Skin epidermis (tissue), 12 donors: ENCODE measurements around the gene TICRR.

ENCODE experiments used
- H3K27ac ChIP-seq, 21 experiments: fragments of 200-600 bp; sonication (generic) in 11 of 21; one replicate each; pipeline ENCODE4 v1.5.0; 2020; ENCODE audit warnings: mild to moderate bottlenecking in 3 of 21, inconsistent platforms in 2 of 21, moderate library complexity in 2 of 21
- H3K4me3 ChIP-seq, 7 experiments: fragments of 200-600 bp; sonication (generic) in 2 of 7; one replicate each; pipeline ENCODE4 v1.5.0; 2020; ENCODE audit warnings: inconsistent platforms in 2 of 7, mild to moderate bottlenecking in 2 of 7, moderate library complexity in 1 of 7

TICRR gene

DNA sequence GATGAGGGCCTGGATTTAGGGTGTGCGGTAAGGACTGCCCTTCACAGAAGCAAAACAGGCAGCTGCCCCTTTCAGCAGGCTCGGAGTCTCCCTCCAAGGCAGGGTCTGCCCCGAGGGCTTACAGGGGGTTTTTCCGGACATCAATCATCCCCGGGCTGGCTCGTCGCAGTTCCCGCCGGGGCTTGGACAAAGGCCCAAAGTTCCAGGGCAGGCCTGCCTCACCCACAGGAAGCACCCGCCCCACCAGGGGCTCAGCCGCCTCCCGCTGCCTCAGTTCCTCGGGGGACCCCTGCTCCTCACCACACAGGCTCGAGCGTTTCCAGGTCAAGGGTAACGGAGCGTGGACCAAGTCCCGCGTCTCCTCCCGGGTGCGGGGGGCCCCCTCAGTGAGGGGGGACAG is 53.0 kb downstream of the TICRR start:
- no peak overlapping the region for H3K27ac ChIP-seq
- no peak overlapping the region for H3K4me3 ChIP-seq

DNA sequence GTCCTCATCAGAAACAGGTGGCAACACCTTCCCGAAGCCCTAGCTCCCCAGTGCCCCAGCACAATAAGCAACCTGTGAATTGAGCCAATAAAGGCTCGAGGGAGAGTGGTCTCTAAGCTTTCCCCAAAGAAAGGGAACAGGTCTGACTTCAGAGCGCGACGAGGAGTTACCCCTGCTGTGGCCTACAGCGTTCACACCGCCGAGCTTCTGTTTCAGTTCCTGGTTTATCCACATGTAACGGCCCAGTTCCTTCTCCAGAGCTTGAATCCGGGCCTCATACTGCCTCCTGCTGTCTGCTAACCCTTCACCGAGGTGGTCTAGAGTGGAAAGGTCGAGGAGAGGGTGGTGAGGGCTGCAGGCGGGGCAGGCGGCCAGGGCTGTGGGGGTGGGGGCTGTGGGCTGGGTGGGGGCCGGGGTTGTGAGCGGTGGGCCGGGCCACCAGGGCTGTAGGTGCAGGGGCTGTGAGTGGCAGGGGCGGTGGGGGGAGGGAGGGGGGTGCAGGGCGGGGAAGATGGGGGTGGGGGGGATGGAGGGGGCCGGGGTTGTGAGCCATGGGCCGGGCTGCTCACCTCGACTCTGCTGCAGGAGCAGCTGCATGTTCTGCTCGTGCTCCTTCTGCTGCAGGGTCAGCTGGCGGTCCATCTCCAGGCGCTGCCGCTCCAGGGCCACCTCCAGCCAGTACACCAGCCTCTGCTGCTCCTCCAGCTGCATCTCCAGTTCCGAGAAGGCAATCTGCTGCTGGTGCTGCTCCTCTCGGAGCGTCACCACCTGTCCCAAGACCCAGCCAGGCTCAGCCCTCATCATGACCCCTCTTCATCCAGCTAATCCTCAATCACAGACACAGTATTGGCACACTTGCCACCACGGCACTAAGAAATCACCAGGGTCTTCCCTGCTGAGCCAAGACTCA is 53.8 kb downstream of the TICRR start:
- Histone ChIP-seq H3K27ac (no peak overlapping the region), H3K4me3 (no peak overlapping the region)

DNA sequence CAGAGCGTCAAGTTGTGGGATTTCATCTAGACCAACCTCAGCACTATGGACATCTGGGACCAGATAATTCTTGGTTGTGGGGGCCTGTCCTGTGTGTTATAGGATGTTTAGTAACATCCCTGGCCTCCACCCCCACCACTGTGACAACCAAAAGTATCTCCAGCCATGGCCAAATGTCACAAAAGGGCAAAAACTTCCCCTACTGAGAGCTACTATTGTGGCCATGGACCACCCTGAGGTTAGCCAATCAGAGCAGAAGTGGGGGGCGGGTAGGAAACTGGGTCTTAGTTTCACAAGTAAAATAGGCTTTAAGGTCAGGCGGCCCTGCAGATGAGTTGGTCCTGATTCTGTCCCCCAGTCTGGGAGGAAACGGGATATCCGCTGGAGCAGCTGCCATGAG is 54.6 kb downstream of the TICRR start:
- Histone ChIP-seq H3K4me3 (no peak overlapping the region), H3K27ac (no peak overlapping the region)

DNA sequence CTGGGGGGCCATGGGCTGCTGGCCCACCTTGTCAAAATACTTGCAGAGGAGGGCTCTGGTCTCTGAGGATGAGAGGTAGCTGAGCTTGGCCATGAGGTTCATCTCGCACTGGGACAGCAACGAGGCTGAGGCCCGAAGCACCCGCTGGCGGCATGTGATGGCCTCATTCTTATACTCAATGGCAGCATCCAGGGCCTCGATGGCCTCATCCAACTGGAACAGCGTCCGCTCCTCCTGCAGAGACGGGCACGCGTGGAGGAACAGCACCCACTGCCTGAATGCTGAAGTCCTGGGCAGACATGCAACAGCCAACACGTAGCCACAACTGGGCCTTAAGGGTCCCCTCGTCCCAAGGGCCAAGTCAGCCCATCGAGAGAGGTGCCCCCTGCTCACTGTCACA is 55.0 kb downstream of the TICRR start:
- H3K27ac ChIP-seq = no peak overlapping the region
- no peak overlapping the region for H3K4me3 ChIP-seq

DNA sequence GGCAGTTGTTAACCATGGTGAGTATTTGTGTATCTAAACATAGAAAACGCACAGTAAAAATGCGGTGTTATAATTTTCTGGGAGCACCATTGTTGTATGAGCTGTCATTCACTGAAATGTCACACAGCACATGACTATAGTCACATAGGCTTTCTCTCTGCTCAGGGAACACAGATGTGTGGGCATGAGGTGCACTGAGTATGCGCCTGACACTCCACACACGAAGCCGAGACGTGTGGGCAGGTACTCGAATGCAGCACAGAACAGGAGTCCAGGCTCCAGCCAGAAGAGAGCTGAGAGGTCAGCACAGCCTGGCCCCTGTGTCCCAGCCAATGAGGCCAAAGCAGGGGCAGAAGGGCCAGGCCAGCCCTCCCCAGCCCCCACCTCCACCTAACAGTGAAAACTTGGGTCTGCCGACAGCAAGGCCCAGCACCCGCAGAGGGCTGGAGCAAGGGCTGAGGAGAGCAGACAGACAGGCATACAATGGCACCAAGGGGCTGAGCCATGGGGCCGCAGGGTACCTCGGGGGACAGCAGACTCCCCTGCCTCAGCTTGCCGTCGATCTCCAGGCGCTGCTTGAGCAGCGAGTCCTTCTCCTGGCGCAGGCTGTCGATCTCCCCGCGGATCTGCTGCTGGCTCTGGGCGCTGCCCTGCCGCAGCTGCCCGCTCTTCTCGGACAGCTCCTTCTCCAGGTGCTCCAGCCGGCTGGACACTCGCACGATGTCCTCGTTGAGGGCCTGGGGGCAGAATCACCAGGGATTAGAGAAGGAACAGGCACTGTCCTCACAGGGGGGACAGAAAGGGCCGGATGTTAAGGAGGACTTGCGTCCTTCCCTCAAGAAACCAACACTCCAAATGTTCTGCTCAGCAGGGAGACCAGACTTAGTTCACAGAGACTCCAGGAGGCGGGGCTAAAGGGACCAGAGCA is 56.0 kb downstream of the TICRR start:
- Histone ChIP-seq H3K4me3 (no peak overlapping the region), H3K27ac (no peak overlapping the region)

DNA sequence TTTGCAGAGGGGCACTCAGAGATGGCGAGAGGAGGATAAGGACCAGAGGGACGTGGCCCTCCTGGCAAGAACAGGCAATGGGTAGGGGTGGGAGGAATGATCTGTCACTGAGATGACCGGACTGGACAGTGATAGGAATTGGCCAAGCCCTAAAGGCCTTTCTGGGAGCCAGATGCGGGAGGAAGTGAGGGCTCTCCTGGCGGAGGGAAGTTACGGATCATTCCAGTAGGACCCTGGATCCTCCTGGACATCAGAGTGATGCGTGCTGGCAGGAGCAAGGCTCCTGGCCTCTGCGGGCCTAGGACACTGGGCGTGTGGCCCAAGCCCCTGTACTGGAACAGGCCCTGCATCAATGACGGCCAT is 56.6 kb downstream of the TICRR start:
- no peak overlapping the region for H3K27ac ChIP-seq
- H3K4me3 ChIP-seq = no peak overlapping the region

DNA sequence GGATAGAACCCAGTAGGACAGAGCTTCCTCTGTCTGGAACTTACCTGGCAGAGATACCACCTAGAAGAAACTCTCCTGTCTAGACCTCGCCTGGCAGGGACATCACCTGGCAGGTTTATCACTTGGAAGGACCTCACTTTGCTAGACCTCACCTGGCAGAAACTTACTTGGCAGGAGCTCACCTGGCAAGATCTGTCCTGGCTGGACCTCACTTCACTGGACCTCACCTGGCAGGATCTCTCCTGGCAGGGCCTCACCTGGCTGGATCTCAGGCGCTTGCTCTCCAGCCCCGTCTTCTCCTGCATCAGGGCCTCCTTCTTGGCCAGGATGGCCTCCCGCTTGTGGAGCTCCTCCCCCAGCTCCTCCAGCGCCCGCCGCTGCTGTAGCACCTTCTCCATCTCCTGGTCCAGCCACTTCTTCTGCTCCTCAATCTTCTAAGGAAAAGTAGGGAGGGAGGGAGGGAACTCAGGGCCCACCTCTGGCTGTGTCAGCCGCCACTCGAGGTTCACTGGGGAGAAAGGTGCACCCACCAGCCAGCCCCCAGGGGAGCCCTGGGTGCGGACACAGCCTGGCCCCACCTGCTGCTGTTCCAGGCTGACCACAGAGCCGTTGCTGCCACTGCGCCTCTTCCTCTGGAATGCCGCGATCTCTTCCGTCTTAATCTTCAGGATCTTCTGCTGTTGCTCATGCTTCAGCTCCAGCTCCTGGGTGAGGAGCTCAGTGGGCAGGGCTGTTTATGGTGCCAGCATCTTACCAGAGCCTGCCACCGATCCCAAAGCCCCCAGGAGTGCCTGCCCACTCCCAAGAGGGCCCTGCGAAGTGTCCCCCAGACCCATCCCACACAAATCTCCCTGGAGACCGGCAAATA is 57.5 kb downstream of the TICRR start:
- Histone ChIP-seq H3K27ac (no peak overlapping the region), H3K4me3 (no peak overlapping the region)

GRCh38 chr15:89633585-89633984 is 58.3 kb downstream of the TICRR start:
- H3K4me3 ChIP-seq = no peak overlapping the region
- H3K27ac ChIP-seq = no peak overlapping the region

DNA sequence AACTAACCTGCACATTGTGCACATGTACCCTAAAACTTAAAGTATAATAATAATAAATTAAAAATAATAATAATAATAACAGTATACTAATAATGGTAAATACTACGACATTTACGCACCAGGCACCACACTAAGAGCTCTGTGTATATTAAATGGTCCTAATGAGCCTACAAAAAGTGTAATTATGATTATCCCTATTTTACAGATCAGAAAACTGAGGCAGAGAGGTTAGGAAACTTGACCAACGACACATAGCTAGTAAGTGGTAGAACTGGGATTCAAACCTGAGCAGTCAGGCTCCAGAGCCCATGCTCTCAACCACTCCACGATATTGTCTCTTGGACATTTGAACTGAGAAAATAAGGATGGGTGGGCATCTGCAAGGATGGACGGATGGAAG is 65.0 kb downstream of the TICRR start:
- Histone ChIP-seq H3K4me3 (no peak overlapping the region), H3K27ac (no peak overlapping the region)

DNA sequence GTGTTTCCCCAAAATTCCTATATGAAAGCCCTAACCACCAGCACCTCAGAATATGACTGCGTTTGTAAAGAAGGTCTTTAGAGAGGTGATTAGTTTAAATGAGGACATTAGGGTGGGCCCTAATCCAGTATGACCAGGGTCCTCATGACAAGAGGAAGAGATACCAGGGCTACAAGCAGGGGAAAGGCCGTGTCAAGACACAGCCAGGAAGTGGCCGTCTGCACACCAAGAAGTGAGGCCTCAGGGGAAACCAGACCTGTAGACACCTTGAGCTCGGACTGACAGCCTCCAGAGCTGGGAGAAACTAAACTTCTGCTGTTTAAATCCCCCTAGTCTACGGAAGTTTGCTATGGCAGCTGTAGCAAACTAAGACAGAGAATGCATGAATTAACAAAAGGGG is 65.8 kb downstream of the TICRR start:
- H3K4me3 ChIP-seq = no peak overlapping the region
- H3K27ac ChIP-seq = no peak overlapping the region

DNA sequence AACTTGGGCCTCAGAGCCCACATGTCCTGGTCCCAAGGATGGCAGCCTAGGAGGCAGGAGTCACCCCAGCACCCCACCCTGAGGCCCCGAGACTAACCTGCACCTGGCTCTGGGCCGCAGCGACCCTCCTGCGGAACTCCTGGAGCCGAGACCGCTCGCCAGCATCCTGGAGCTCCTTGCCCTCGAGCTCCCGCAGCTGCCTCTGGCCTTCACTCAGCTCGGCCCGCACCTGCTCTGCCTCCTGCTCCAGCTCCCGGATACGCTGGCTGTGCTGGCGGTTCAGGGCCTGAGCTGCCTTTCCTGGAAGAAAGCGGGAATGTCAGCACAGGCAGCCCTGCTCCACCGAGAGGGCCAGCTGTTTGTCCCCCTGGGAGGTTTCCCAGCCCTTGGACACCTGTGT is 66.8 kb downstream of the TICRR start:
- Histone ChIP-seq H3K4me3 (no peak overlapping the region), H3K27ac (no peak overlapping the region)

DNA sequence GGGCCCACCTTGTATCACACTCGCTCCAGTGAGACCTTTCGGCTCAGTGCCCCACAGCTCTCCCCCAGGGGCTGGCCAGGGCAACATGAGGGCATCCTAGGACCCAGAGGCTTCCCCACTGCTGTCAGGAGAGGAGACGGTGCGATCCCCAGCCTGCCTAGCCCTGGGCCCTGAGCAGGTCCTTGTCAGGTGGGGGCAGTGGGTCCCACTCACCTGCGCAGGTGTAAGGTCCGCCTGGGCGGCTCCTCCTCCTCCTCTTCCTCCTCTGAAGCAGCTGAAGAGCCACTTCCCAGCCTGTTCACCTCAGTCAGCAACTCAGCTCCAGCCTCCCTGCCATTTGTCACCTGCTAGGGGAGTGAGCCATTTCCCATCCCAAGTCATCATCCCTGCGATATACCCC is 70.4 kb downstream of the TICRR start:
- Histone ChIP-seq H3K27ac (no peak overlapping the region), H3K4me3 (no peak overlapping the region)

DNA sequence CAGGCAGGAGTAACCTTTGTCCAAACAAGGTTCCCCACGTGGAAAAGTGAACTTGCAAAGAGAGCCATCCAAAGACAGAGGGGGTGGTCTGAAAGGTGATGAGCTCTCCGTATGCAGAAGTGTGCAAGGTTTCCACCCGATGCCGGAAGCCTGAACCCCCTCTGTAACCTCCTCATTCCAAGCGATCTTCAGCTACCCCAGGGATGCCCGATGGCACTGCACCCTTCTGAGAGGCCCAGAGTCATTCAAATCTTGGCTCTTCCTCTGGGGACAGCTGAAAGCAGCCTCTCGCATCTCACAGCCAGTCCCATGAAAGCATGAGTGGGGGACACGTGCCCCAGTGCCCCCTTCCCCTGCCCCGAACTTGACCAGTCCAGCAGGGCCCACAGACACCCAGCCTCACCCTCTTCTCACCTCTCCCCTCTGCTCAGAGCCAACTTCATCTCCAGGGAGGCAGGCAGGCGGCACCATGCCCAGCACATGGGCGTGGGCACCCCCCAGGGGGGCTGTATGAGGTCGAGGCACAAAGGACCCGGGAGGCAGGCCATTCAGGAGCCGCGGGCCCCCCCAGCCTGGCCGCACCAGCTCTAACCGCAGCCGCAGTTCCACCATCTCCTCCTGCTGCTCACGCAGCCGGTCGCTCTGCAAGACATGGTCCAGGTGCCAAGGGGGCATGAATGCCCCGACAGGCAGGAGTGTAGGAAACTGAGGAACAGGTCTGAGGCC is 71.3 kb downstream of the TICRR start:
- no peak overlapping the region for H3K27ac ChIP-seq
- no peak overlapping the region for H3K4me3 ChIP-seq

DNA sequence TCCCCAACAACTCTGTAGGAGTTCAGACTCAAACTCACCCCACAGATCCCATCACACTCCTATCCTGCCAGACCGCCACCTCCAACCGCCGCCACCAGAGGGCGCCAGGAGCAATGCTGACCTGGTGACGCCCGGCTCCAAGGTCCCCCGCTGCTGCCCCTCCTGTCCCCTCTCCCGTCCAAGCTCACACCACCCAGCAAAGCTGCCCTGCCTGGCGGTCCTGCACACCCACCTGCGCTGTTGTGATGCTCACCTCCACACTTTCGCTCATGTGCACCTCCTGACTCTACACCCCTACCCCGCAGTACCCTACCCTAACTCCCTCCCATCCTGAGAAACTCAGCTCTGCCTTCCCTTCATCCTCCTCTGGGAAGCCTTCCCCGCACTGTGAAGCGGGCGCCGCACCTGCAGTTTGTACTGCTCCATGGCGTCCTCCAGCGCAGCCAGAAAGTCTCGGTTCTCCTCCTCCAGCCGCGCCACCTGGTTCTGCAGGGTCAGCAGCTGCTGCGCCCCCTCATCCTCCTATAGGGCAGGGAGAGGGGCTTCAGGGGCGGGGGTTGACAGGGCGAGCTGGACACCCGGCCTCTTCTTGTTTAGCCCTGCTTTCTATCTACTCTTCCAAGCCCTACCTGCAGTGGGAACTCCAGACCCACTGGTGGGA is 72.1 kb downstream of the TICRR start:
- Histone ChIP-seq H3K27ac (no peak overlapping the region), H3K4me3 (no peak overlapping the region)

DNA sequence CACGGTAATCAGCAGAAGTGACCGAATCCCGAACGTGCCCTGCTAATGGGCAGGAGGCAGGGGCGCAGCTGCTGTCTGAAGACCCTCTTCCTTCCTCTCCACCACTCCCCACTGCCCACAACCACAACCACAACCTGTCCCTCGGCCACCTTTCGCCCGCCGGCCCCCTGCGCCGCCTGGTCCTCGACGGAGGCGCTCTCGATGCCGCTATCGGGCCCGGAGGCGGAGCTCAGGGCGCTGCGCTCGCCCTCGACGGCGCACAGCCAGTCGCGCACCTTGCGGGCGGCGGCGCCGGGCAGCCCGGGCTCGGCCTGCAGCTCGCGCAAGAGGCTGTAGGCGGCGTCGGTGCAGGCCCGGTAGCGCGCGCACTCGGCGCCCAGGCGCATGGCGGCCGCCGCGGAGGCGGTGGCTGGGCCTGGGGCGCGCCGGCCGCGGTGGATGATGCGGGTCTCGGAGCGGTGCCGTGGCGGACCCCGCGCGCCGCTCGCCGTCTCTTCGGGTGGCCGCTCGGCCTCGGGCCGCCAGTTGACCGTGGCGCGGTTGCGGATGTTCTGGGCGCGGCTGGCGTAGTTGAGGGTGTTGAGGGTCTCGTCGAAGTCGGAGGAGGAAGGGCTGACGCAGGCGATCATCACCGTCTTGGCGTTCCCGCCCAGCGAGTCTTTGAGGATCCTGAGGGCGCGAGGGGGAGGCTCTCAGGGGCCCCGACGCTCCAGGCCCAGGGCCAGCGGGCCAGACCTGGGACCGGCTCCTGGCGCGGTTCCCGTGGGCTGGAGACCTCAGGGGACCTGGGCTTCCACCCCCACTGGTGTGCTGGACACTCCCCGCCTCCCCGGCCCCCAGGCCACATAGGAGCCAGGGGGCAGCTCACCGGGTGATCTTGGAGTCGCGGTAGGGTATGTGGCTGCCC is 73.1 kb downstream of the TICRR start:
- Histone ChIP-seq H3K4me3 (no peak overlapping the region), H3K27ac (no peak overlapping the region)

GRCh38 chr15:89649013-89649625 is 73.8 kb downstream of the TICRR start:
- Histone ChIP-seq H3K4me3 (no peak overlapping the region), H3K27ac (no peak overlapping the region)

DNA sequence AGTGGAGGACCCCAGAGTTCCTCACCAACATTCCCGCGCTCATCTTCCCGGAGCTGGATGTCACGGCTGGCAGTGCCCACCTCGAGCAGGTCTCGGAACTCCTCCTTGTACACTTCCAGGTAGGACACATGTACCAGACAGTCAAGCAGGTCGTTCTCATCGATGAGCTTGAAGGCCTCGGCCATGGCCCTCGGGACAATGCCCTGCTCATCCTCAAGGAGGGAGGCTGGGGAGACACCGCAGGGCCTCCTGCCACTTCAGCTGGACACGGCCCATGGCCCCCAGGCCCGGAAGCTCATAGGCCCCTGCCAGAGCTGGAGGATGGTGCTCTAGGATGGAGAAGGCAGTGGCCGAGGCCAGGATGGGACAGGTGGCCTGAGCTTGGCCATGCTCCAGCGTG is 74.4 kb downstream of the TICRR start:
- Histone ChIP-seq H3K4me3 (no peak overlapping the region), H3K27ac (no peak overlapping the region)
